Measurements from ENCODE around the gene BMP3.

DNA sequence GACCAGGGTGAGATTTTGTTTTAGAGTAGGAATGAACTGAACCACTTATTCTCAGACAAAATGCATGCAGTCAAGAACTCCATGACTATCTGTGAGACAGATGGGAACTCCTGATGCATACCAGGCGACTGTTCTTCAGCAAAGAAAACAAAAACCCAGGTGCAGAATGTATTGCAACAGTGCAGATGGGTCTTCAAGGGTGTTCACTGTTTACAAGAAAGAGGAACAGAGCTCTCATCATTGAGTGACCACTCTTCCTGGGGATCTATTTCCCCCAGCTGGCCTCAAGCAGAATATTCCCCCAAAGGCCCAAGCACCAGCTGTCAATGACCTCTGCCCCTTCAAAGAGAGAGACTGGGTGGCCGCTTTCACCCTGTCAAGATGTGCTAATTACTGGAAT, 39.7 kb upstream of the BMP3 start:
- TF ChIP-seq, protein P1, sequence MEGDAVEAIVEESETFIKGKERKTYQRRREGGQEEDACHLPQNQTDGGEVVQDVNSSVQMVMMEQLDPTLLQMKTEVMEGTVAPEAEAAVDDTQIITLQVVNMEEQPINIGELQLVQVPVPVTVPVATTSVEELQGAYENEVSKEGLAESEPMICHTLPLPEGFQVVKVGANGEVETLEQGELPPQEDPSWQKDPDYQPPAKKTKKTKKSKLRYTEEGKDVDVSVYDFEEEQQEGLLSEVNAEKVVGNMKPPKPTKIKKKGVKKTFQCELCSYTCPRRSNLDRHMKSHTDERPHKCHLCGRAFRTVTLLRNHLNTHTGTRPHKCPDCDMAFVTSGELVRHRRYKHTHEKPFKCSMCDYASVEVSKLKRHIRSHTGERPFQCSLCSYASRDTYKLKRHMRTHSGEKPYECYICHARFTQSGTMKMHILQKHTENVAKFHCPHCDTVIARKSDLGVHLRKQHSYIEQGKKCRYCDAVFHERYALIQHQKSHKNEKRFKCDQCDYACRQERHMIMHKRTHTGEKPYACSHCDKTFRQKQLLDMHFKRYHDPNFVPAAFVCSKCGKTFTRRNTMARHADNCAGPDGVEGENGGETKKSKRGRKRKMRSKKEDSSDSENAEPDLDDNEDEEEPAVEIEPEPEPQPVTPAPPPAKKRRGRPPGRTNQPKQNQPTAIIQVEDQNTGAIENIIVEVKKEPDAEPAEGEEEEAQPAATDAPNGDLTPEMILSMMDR (IDR thresholded peaks at IDR 0.05; ENCODE audit: insufficient read depth, low read depth, low read length), result no peak
- TF ChIP-seq EZH2 (IDR thresholded peaks at IDR 0.05; ENCODE audit: insufficient read depth, low read length), result no peak

Measured in astrocyte (in vitro differentiated cells and primary cell).